OCI-LY7 (cell line): ENCODE measurements around the gene TMC2. TPM values are rescaled to one million over a fixed set of nuclear protein-coding genes. Genes with fewer than 3 reads are reported as not detected.

ENCODE experiments used
- BruUV-seq: library from RNA; stranded (reverse); fragments of 400-500 nt; replicated peaks from 2 replicates; lab custom pipeline; 2021; lab: Mats Ljungman, UMichigan
- CTCF ChIA-PET: fragments of 300-600 bp; sonication (Branson Sonifier 250); formaldehyde crosslinking; loops from one replicate; lab custom pipeline; 2022; ENCODE audit warnings: antibody characterized with exemption; ENCODE audit not compliant: unreplicated experiment; lab: Charles Lee
- POLR2A ChIA-PET: fragments of 300-600 bp; sonication (Branson Sonifier 250); formaldehyde crosslinking; loops from one replicate; lab custom pipeline; 2022; ENCODE audit warnings: antibody characterized with exemption; lab: Charles Lee
- DNase-seq: peaks from one replicate; pipeline ENCODE4 v3.0.0-alpha.2; 2015; ENCODE audit warnings: low spot score
- H2AFZ ChIP-seq: fragments of 200-600 bp; sonication (generic), shearing (Covaris generic); 2 replicates; pipeline ENCODE4 v1.6.1; 2014; ENCODE audit warnings: mild to moderate bottlenecking, antibody characterized with exemption, low read length, moderate library complexity
- H3K27ac ChIP-seq: fragments of 200-600 bp; sonication (generic); 2 replicates; pipeline ENCODE4 v1.5.1; 2014; ENCODE audit warnings: mixed run types, low read depth, mild to moderate bottlenecking, moderate library complexity, low read length, inconsistent platforms; ENCODE audit not compliant: poor library complexity, severe bottlenecking
- H3K36me3 ChIP-seq: fragments of 200-600 bp; sonication (generic); 2 replicates; pipeline ENCODE4 v1.6.1; 2014; ENCODE audit warnings: mild to moderate bottlenecking, antibody characterized with exemption, low read length, moderate library complexity, mixed read lengths; ENCODE audit not compliant: insufficient read depth
- H3K4me1 ChIP-seq: fragments of 200-600 bp; sonication (generic); 2 replicates; pipeline ENCODE4 v1.5.1; 2014; ENCODE audit warnings: mild to moderate bottlenecking, low read length; ENCODE audit not compliant: insufficient read depth, poor library complexity, severe bottlenecking
- H3K4me2 ChIP-seq: fragments of 200-600 bp; sonication (generic); 2 replicates; pipeline ENCODE4 v1.6.1; 2014; ENCODE audit warnings: mild to moderate bottlenecking, low read length
- H3K4me3 ChIP-seq: fragments of 200-600 bp; sonication (generic); 2 replicates; pipeline ENCODE4 v1.5.1; 2014; ENCODE audit warnings: mild to moderate bottlenecking, low read depth, low read length; ENCODE audit not compliant: poor library complexity, severe bottlenecking
- H3K79me2 ChIP-seq: fragments of 200-600 bp; sonication (generic); 2 replicates; pipeline ENCODE4 v1.6.1; 2016; ENCODE audit warnings: low read depth, mild to moderate bottlenecking, low read length, moderate library complexity, mixed read lengths; ENCODE audit not compliant: insufficient read depth
- H3K9me2 ChIP-seq: fragments of 200-600 bp; sonication (generic); 2 replicates; pipeline ENCODE4 v1.6.1; 2016; ENCODE audit warnings: mild to moderate bottlenecking, low read length, mixed read lengths; ENCODE audit not compliant: insufficient read depth
- H3K9me3 ChIP-seq: fragments of 200-600 bp; sonication (generic); 2 replicates; pipeline ENCODE4 v1.6.1; 2014; ENCODE audit warnings: mild to moderate bottlenecking, mixed run types, low read length, mixed read lengths
- H4K20me1 ChIP-seq: fragments of 200-600 bp; sonication (generic); 2 replicates; pipeline ENCODE4 v1.6.1; 2014; ENCODE audit warnings: mild to moderate bottlenecking, antibody characterized with exemption, low read length, moderate library complexity, mixed read lengths; ENCODE audit not compliant: insufficient read depth
- CTCF ChIP-seq: fragments of 200-600 bp; sonication (generic); conservative IDR thresholded peaks from 2 replicates; pipeline ENCODE4 v1.5.1; 2014; ENCODE audit warnings: mild to moderate bottlenecking, antibody characterized with exemption, low read length, moderate library complexity, mixed read lengths
- EZH2phosphoT487 ChIP-seq: fragments of 200-600 bp; sonication (generic); IDR thresholded peaks from 2 replicates; pipeline ENCODE4 v1.6.1; 2018; ENCODE audit warnings: low read depth, borderline replicate concordance, mild to moderate bottlenecking, mixed run types, antibody characterized with exemption, low read length, moderate library complexity, mixed read lengths
- intact Hi-C: fragments of 100-400 bp; cut with micrococcal nuclease; formaldehyde crosslinking; loops from one replicate; pipeline ENCODE4 v1.10.0; 2022; ENCODE audit not compliant: unreplicated experiment
- total RNA-seq, 2 experiments: library from RNA; depleted of rRNA in 1 of 2; stranded (reverse); fragments of >200 nt in 1 of 2; shearing (Covaris generic) in 1 of 2; gene quantifications; 2 replicates each; pipeline ENCODE4 v1.2.3, GENCODE V29; 2014 to 2022

The TMC2 gene
- total RNA-seq, 2 experiments from 2014 or later, result not detected

GRCh38 chr20:2643708-2644107, 107.3 kb downstream of the TMC2 start:
- POLR2A ChIA-PET, result no interaction called here

GRCh38 chr20:2651772-2652723, 115.7 kb downstream of the TMC2 start, which contains the start of gene NOP56:
Gene NOP56 (plus strand): TSS chr20:2652632. CDS start chr20:2652661, 29 bp downstream.
- H3K4me3 ChIP-seq, result peak within 1 kb of the TSS; percentile 93
- CTCF ChIA-PET, result no interaction called here
- intact Hi-C loops, result loop anchor here (1.0 to 10.0 kb wide), 5 partner anchors 182 to 1810 kb away; partner anchors contain the start of genes DDRGK1, ITPA, PTPRA and SNRPB
- DNase-seq, result peak; percentile 94
- H2AFZ ChIP-seq, result peak within 1 kb of the TSS; percentile 65
- TF ChIP-seq EZH2phosphoT487 (no peak), CTCF (no peak)
- H4K20me1 ChIP-seq, result peaks cover 36% of the 10 kb centered on the region
- BruUV-seq, result TSS peak; percentile 86
- H3K36me3 ChIP-seq, result peaks cover 44% of the 10 kb centered on the region
- peaks cover 27% of the 10 kb centered on the region for H3K4me1 ChIP-seq
- H3K9me2 ChIP-seq, result no peaks in the 10 kb centered on the region
- H3K4me2 ChIP-seq, result peak within 1 kb of the TSS; percentile 98
- POLR2A ChIA-PET, result interaction anchor here (0.6 to 3.6 kb wide), 9 partner anchors 11 to 222 kb away, joined by 3 to 24 read pairs (median 5); partner anchors contain the start of genes IDH3B and SNRPB
- H3K9me3 ChIP-seq, result no peaks in the 10 kb centered on the region
- peaks cover 45% of the 10 kb centered on the region for H3K79me2 ChIP-seq
- H3K27ac ChIP-seq, result peak within 1 kb of the TSS; percentile 88

More at GRCh38 chr20:2643708-2644107, 107.3 kb downstream of the TMC2 start:
- no peaks in the 10 kb centered on the region for H3K9me2 ChIP-seq
- CTCF ChIA-PET, result no interaction called here
- no peak overlapping the region for H3K4me2 ChIP-seq
- no peak for DNase-seq
- no peak overlapping the region for H2AFZ ChIP-seq
- no TSS peak for BruUV-seq
- H3K27ac ChIP-seq, result no peak overlapping the region
- intact Hi-C loops, result loop anchor here (10.0 kb wide), 1 partner anchor 259 kb away; the partner anchor contains the start of gene TGM6
- H3K4me3 ChIP-seq, result no peak overlapping the region
- no peaks in the 10 kb centered on the region for H3K9me3 ChIP-seq
- no peaks in the 10 kb centered on the region for H3K79me2 ChIP-seq
- H3K36me3 ChIP-seq, result no peaks in the 10 kb centered on the region
- no peaks in the 10 kb centered on the region for H3K4me1 ChIP-seq
- TF ChIP-seq EZH2phosphoT487, result no peak
- no peak for TF ChIP-seq CTCF
- H4K20me1 ChIP-seq, result no peaks in the 10 kb centered on the region
